ENCODE measurements around the gene CLDND1. TPM values are rescaled to one million over a fixed set of nuclear protein-coding genes. Genes with fewer than 3 reads are reported as not detected.

Gene CLDND1
- total RNA-seq, 2 experiments from 2014 or later: 168 to 185 TPM

- H3K27ac ChIP-seq (ENCODE audit: low read depth in 1 of 2, low read length in 2 of 2): no peak overlapping the region
- H3K4me1 ChIP-seq (ENCODE audit: insufficient read depth, low read length): no peaks in the 10 kb centered on the region
- ChIA-PET POLR2A (no interaction called here), CTCF (no interaction called here)
- H3K36me3 ChIP-seq (ENCODE audit: insufficient read depth, low read length): no peaks in the 10 kb centered on the region
- no peaks in the 10 kb centered on the region for H3K27me3 ChIP-seq (ENCODE audit: control insufficient read depth in 1 of 2, insufficient read depth in 2 of 2, low read length in 2 of 2)
- peaks cover 28% of the 10 kb centered on the region for H3K36me3 Mint-ChIP-seq (ENCODE audit: low read depth)
- no peak for DNase-seq
- peaks cover 8 to 14% of the 10 kb centered on the region in 2 experiments for H3K9me3 ChIP-seq (ENCODE audit: control insufficient read depth in 1 of 2, insufficient read depth in 1 of 2, low read length in 2 of 2)
- intact Hi-C loops (cut with DNase I, micrococcal nuclease): no loop called here
- no peak overlapping the region for H3K27ac Mint-ChIP-seq
- H3K9me3 Mint-ChIP-seq: peaks cover 16% of the 10 kb centered on the region
- H3K4me1 Mint-ChIP-seq (ENCODE audit: low read depth): no peaks in the 10 kb centered on the region
- no peak overlapping the region for H3K4me3 ChIP-seq (ENCODE audit: low read length)
- TF ChIP-seq CTCF (IDR thresholded peaks at IDR 0.05): no peak
- no peak overlapping the region for H3K4me3 Mint-ChIP-seq
- H3K27me3 Mint-ChIP-seq: peaks cover 32% of the 10 kb centered on the region
- ATAC-seq (ENCODE audit: poor library complexity): no peak
These were observed 39.1 kb downstream of the CLDND1 start for GRCh38 chr3:98483626-98484025.

GRCh38 chr3:98482717-98483482, 39.8 kb downstream of the CLDND1 start:
- Histone ChIP-seq H3K4me1 (ENCODE audit: insufficient read depth, low read length) (no peaks in the 10 kb centered on the region), H3K27ac (ENCODE audit: low read depth in 1 of 2, low read length in 2 of 2) (no peak overlapping the region), H3K36me3 (ENCODE audit: insufficient read depth, low read length) (no peaks in the 10 kb centered on the region), H3K27me3 (ENCODE audit: control insufficient read depth in 1 of 2, insufficient read depth in 2 of 2, low read length in 2 of 2) (no peaks in the 10 kb centered on the region), H3K4me3 (ENCODE audit: low read length) (no peak overlapping the region), H3K9me3 (ENCODE audit: control insufficient read depth in 1 of 2, insufficient read depth in 1 of 2, low read length in 2 of 2) (peaks cover 8 to 14% of the 10 kb centered on the region in 2 experiments)
- intact Hi-C loops (cut with DNase I, micrococcal nuclease): no loop called here
- Mint-ChIP-seq H3K36me3 (ENCODE audit: low read depth) (peaks cover 28% of the 10 kb centered on the region), H3K27ac (no peak overlapping the region), H3K27me3 (peaks cover 32% of the 10 kb centered on the region), H3K4me3 (no peak overlapping the region), H3K4me1 (ENCODE audit: low read depth) (no peaks in the 10 kb centered on the region), H3K9me3 (peaks cover 14% of the 10 kb centered on the region)
- DNase-seq (no peak), ATAC-seq (ENCODE audit: poor library complexity) (no peak)
- ChIA-PET POLR2A (no interaction called here), CTCF (no interaction called here)
- no peak for TF ChIP-seq CTCF (IDR thresholded peaks at IDR 0.05)

Other genes with a start within 250 kb of the CLDND1 start
- gene OR5H2, start 240.4 kb downstream of the CLDND1 start, total RNA-seq: not detected
- gene OR5K4, start 169.0 kb downstream of the CLDND1 start, total RNA-seq: not detected
- not detected for gene OR5K3, start 132.2 kb downstream of the CLDND1 start, total RNA-seq
- not detected for gene OR5K1, start 59.7 kb downstream of the CLDND1 start, total RNA-seq
- gene OR5K2, start 25.2 kb downstream of the CLDND1 start, total RNA-seq: not detected
- gene GPR15, start 9.1 kb upstream of the CLDND1 start, total RNA-seq: 1 to 10 TPM; 8.4 to 9.6 TPM
- 10 to 100 TPM in 1 of 2 experiments, 1 to 10 TPM in 1; 7.0 to 10.5 TPM for gene CPOX, start 70.7 kb upstream of the CLDND1 start, total RNA-seq
- gene ST3GAL6, start 240.4 kb upstream of the CLDND1 start, total RNA-seq: under 1 TPM; 0.44 to 0.45 TPM